Smooth muscle cell (in vitro differentiated cells): ENCODE data around the gene PLCD4. TPM values are rescaled to one million over a fixed set of nuclear protein-coding genes. Genes with fewer than 3 reads are reported as not detected.

Experiments
- DNase-seq: peaks from one replicate; lab custom pipeline; 2025; ENCODE audit not compliant: unreplicated experiment; lab: John Stamatoyannopoulos, UW
- H2AFZ ChIP-seq: fragments of 200-600 bp; sonication (generic); 2 replicates; pipeline ENCODE4 v1.6.0; 2016; ENCODE audit warnings: antibody characterized with exemption, low read depth, mild to moderate bottlenecking
- H3F3A ChIP-seq: fragments of 200-600 bp; sonication (generic); 2 replicates; pipeline ENCODE4 v1.6.0; 2017; ENCODE audit warnings: antibody characterized with exemption, low read depth
- H3K27ac ChIP-seq: fragments of 200-600 bp; sonication (generic); 2 replicates; pipeline ENCODE4 v1.5.1; 2016; ENCODE audit warnings: low read depth, mild to moderate bottlenecking
- H3K27me3 ChIP-seq: fragments of 200-600 bp; sonication (generic); 2 replicates; pipeline ENCODE4 v1.6.1; 2016; ENCODE audit warnings: low read depth, mild to moderate bottlenecking
- H3K36me3 ChIP-seq: fragments of 200-600 bp; sonication (generic); 2 replicates; pipeline ENCODE4 v1.5.1; 2016; ENCODE audit warnings: low read depth
- H3K4me1 ChIP-seq: fragments of 200-600 bp; sonication (generic); 2 replicates; pipeline ENCODE4 v1.5.1; 2016; ENCODE audit warnings: low read depth
- H3K4me2 ChIP-seq: fragments of 200-600 bp; sonication (generic); 2 replicates; pipeline ENCODE4 v1.6.0; 2016; ENCODE audit warnings: mild to moderate bottlenecking
- H3K4me3 ChIP-seq: fragments of 200-600 bp; sonication (generic); 2 replicates; pipeline ENCODE4 v1.5.1; 2016; ENCODE audit warnings: mild to moderate bottlenecking
- H3K79me2 ChIP-seq: fragments of 200-600 bp; sonication (generic); 2 replicates; pipeline ENCODE4 v1.6.0; 2016; ENCODE audit warnings: low read depth, mild to moderate bottlenecking
- H3K9ac ChIP-seq: fragments of 200-600 bp; sonication (generic); 2 replicates; pipeline ENCODE4 v1.6.0; 2016; ENCODE audit warnings: low read depth
- H3K9me3 ChIP-seq: fragments of 200-600 bp; sonication (generic); replicated peaks from 2 replicates; pipeline ENCODE4 v1.5.1; 2016; ENCODE audit warnings: low read depth
- H4K20me1 ChIP-seq: fragments of 200-600 bp; sonication (generic); 2 replicates; pipeline ENCODE4 v1.6.0; 2016; ENCODE audit warnings: low read depth
- CTCF ChIP-seq: fragments of 200-600 bp; sonication (generic); IDR thresholded peaks from 2 replicates; pipeline ENCODE4 v1.5.1; 2017; ENCODE audit warnings: borderline replicate concordance, mild to moderate bottlenecking, antibody characterized with exemption; ENCODE audit not compliant: insufficient read depth, poor library complexity, severe bottlenecking
- WGBS: methylation state at CpG from one replicate; pipeline ENCODE4 v1.1.7; 2016; ENCODE audit warnings: low lambda C conversion rate; 5-methylcytosine and 5-hydroxymethylcytosine counted together
- polyA plus RNA-seq: library from polyadenylated mRNA; unstranded; fragments of >200 nt; fragmentation: Nextera tagmentation; extraction: Ambion mirVana; gene quantifications from 2 replicates; pipeline ENCODE4 v1.2.1, GENCODE V29; 2016
- total RNA-seq: library from RNA; depleted of rRNA; stranded (reverse); fragments of >200 nt; gene quantifications from 2 replicates; pipeline ENCODE4 v1.2.3, GENCODE V29; 2014

The PLCD4 gene
- total RNA-seq: 0.18 TPM in 2 replicates
- polyA plus RNA-seq: 0.63 and 2.5 TPM in 2 replicates

DNA sequence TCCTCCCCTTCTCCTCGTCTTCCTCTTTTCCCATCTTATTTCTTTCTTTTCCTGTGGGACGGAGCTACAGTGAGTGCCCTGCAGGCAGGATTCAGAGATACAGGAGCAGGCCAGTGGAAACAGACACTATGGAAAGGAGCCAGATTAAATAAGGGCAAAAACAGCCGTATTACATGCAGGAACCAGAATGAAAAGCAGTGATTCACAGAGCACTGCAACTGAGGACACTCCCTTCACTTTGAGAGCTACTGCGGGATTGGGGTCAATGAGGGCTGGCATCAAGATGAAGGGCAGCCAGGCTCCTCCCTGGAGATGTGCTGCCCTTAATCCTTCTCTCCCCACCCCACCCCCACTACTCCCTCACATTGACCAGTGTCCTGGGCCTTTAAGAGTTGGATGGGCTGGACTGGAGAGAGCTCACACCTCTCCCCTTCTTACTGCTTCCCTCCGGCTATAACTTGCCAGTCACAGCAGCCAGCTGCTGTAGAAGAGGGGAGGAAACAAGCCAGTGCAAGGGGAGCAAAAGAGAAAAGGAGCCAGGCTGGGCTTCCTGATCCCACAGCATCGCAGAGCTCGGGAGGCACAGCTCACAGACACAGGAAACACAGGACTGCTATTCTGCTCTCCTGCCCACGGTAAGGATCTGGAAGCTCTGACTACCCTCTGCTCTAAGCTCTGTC is at the start of gene PLCD4:
Gene PLCD4 (plus strand): TSS at position 464 of the 680 bp plus-strand sequence. CDS start 7,841 bp downstream, outside the sequence.
- Histone ChIP-seq H3K9ac (no peak within 1 kb of the TSS), H3F3A (no peaks in the 10 kb centered on the region), H4K20me1 (no peaks in the 10 kb centered on the region), H3K27ac (no peak within 1 kb of the TSS), H3K79me2 (no peaks in the 10 kb centered on the region), H3K9me3 (no peaks in the 10 kb centered on the region), H3K4me2 (peak within 1 kb of the TSS; percentile 59), H3K4me1 (peaks cover 9% of the 10 kb centered on the region), H2AFZ (peak within 1 kb of the TSS; percentile 54), H3K4me3 (no peak within 1 kb of the TSS), H3K36me3 (no peaks in the 10 kb centered on the region), H3K27me3 (peaks cover 5% of the 10 kb centered on the region)
- no peak for TF ChIP-seq CTCF
- DNase-seq: no peak
- WGBS: 28% methylated on average over 8 of the region's 8 CpGs

- Histone ChIP-seq H3K36me3 (peaks cover 34% of the 10 kb centered on the region), H3K27me3 (no peaks in the 10 kb centered on the region), H3F3A (no peaks in the 10 kb centered on the region), H3K4me1 (no peaks in the 10 kb centered on the region), H3K9ac (no peak overlapping the region), H3K9me3 (no peaks in the 10 kb centered on the region), H3K4me3 (no peak overlapping the region), H2AFZ (no peak overlapping the region), H3K27ac (no peak overlapping the region), H4K20me1 (peaks cover 7% of the 10 kb centered on the region), H3K4me2 (no peak overlapping the region), H3K79me2 (peaks cover 12% of the 10 kb centered on the region)
- 98% methylated on average over 2 of the region's 2 CpGs for WGBS
- DNase-seq: no peak
- no peak for TF ChIP-seq CTCF
Measured at GRCh38 chr2:218557941-218558340, 49.8 kb upstream of the PLCD4 start.

DNA sequence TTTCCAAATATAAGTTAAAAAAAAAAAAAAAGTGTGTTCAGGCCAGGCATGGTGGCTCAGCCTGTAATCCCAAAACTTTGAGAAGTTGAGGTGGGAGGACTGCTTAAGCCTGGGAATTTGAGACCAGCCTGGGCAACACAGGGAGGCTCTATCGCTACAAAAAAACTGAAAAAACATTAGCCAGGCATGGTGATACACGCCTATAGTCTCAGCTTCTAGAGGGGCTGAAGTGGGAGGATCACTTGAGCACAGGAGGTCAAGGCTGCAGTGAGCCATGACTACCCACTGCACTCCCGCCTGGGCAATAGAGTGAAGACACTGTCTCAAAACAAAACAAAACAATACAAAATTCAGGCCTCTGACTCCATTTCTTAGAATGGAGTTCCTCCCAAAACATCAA is 48.7 kb upstream of the PLCD4 start:
- H3K4me2 ChIP-seq: no peak overlapping the region
- no peak for TF ChIP-seq CTCF
- no peak overlapping the region for H3K4me3 ChIP-seq
- no peak for DNase-seq
- H3F3A ChIP-seq: no peaks in the 10 kb centered on the region
- H3K79me2 ChIP-seq: peaks cover 21% of the 10 kb centered on the region
- no peaks in the 10 kb centered on the region for H3K27me3 ChIP-seq
- no peaks in the 10 kb centered on the region for H3K4me1 ChIP-seq
- no peak overlapping the region for H3K9ac ChIP-seq
- H4K20me1 ChIP-seq: peaks cover 7% of the 10 kb centered on the region
- no peak overlapping the region for H3K27ac ChIP-seq
- WGBS: 100% methylated on average over 3 of the region's 3 CpGs
- H3K9me3 ChIP-seq: no peaks in the 10 kb centered on the region
- H2AFZ ChIP-seq: no peak overlapping the region
- H3K36me3 ChIP-seq: peaks cover 24% of the 10 kb centered on the region

DNA sequence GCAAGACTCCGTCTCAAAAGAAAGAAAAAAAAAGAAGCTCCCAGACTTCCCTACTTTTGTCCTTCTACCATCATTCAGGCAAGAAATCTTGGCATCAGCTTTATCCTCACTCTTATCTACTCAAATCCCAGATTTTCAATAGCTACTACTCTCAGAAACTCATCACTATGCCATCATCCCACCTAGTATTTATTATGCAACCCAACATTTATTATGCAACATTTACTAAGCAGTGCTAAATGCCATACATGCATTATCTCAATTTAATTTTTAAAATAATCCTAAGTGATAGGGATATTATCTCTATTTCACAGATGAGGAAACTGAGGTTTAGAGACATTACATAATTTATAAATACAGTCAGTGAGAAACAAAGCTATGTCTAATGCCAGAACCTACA is 43.6 kb upstream of the PLCD4 start:
- no peak for TF ChIP-seq CTCF

More for the DNA sequence above, 43.6 kb upstream of the PLCD4 start:
- H3F3A ChIP-seq: no peaks in the 10 kb centered on the region
- peaks cover 18% of the 10 kb centered on the region for H3K36me3 ChIP-seq
- no peaks in the 10 kb centered on the region for H3K27me3 ChIP-seq
- H3K9me3 ChIP-seq: no peaks in the 10 kb centered on the region
- H3K27ac ChIP-seq: no peak overlapping the region
- no peak for DNase-seq
- peaks cover 65% of the 10 kb centered on the region for H3K79me2 ChIP-seq
- WGBS: 100% methylated on average over 1 of the region's 1 CpG
- peaks cover 9% of the 10 kb centered on the region for H3K4me1 ChIP-seq
- H3K4me2 ChIP-seq: no peak overlapping the region
- H3K9ac ChIP-seq: no peak overlapping the region
- H4K20me1 ChIP-seq: peaks cover 7% of the 10 kb centered on the region
- H3K4me3 ChIP-seq: no peak overlapping the region
- no peak overlapping the region for H2AFZ ChIP-seq
